Lower lobe of right lung (tissue), 2 donors: ENCODE measurements around the gene ITIH1. TPM values are rescaled to one million over a fixed set of nuclear protein-coding genes. Genes with fewer than 3 reads are reported as not detected.

Experiments
- ATAC-seq, 2 donors: fragments of 200-7000 bp; cut with Tn5 transposase; one replicate each; pipeline ENCODE4 v1.9.1; 2020 to 2022; ENCODE audit warnings: mild to moderate bottlenecking in 2 of 2, moderate library complexity in 2 of 2
- DNase-seq: peaks from one replicate; pipeline ENCODE4 v3.0.0-alpha.2; 2020
- H3K27ac ChIP-seq: fragments of 200-600 bp; one replicate; pipeline ENCODE4 v1.8.0; 2022
- H3K27me3 ChIP-seq: fragments of 200-600 bp; one replicate; pipeline ENCODE4 v1.8.0; 2022; ENCODE audit warnings: low read depth
- H3K36me3 ChIP-seq: fragments of 200-600 bp; one replicate; pipeline ENCODE4 v1.8.0; 2022; ENCODE audit warnings: mild to moderate bottlenecking
- H3K4me1 ChIP-seq: fragments of 200-600 bp; one replicate; pipeline ENCODE4 v1.8.0; 2022
- H3K4me3 ChIP-seq: fragments of 200-600 bp; one replicate; pipeline ENCODE4 v1.8.0; 2022; ENCODE audit warnings: mild to moderate bottlenecking
- H3K9me3 ChIP-seq: fragments of 200-600 bp; one replicate; pipeline ENCODE4 v1.8.0; 2022
- CTCF ChIP-seq: fragments of 200-600 bp; IDR thresholded peaks from one replicate; pipeline ENCODE4 v1.8.0; 2022; ENCODE audit warnings: antibody characterized with exemption, mild to moderate bottlenecking
- intact Hi-C: fragments of 100-400 bp; cut with DNase I; formaldehyde crosslinking; loops from one replicate; pipeline ENCODE4 v1.11.0; 2022
- total RNA-seq: library from RNA; stranded (reverse); fragmentation: NEBNext Ultra II Directional; extraction: Animal tissue kit (Norgen Biotek cat#: 25700); gene quantifications from one replicate; pipeline ENCODE4 v1.2.1, GENCODE V29; 2021
- donor health status: DM: no; HTN: yes; CAD: no; lungs with severe emphysema.

Gene ITIH1
- total RNA-seq, 1 donor from 2014 or later: not detected

- no peaks in the 10 kb centered on the region for H3K27me3 ChIP-seq
- no peaks in the 10 kb centered on the region for H3K9me3 ChIP-seq
- TF ChIP-seq CTCF: no peak
- DNase-seq: no peak
- intact Hi-C loops: no loop called here
- H3K4me3 ChIP-seq: no peak overlapping the region
- H3K36me3 ChIP-seq: no peaks in the 10 kb centered on the region
- H3K27ac ChIP-seq: no peak overlapping the region
- no peaks in the 10 kb centered on the region for H3K4me1 ChIP-seq
- no peak for ATAC-seq
Measured at GRCh38 chr3:52790337-52790736, 12.9 kb downstream of the ITIH1 start.

DNA sequence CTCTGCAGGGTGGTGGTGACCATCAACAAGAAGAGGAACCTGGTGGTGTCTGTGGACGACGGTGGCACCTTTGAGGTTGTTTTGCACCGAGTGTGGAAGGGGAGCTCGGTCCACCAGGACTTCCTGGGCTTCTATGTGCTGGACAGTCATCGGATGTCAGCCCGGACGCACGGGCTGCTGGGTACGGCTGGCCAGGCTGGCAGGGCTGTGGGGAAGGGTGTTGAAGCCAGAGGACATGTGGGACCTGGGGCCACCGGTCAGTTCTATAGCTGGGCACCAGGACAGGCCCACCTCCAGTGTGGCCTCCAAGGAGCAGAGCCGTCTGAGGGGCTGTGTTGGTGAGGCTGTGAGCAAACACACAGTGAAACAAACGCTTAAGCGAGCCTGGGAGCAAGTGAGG lies 13.3 kb downstream of the ITIH1 start:
- Histone ChIP-seq H3K27ac (no peak overlapping the region), H3K9me3 (no peaks in the 10 kb centered on the region), H3K36me3 (no peaks in the 10 kb centered on the region), H3K27me3 (no peaks in the 10 kb centered on the region), H3K4me1 (no peaks in the 10 kb centered on the region), H3K4me3 (no peak overlapping the region)
- intact Hi-C loops: no loop called here
- ATAC-seq: no peak
- TF ChIP-seq CTCF: no peak
- DNase-seq: no peak

- H3K4me3 ChIP-seq: no peak overlapping the region
- no peaks in the 10 kb centered on the region for H3K27me3 ChIP-seq
- H3K27ac ChIP-seq: no peak overlapping the region
- H3K36me3 ChIP-seq: no peaks in the 10 kb centered on the region
- no peaks in the 10 kb centered on the region for H3K4me1 ChIP-seq
- intact Hi-C loops: no loop called here
- ATAC-seq (no peak), DNase-seq (no peak)
- no peaks in the 10 kb centered on the region for H3K9me3 ChIP-seq
- no peak for TF ChIP-seq CTCF
Measured at GRCh38 chr3:52791366-52791765, 14.0 kb downstream of the ITIH1 start.

GRCh38 chr3:52791928-52792327 lies 14.5 kb downstream of the ITIH1 start:
- no peak for DNase-seq
- no peak overlapping the region for H3K4me3 ChIP-seq
- intact Hi-C loops: no loop called here
- H3K36me3 ChIP-seq: no peaks in the 10 kb centered on the region
- no peak overlapping the region for H3K27ac ChIP-seq
- H3K9me3 ChIP-seq: no peaks in the 10 kb centered on the region
- no peaks in the 10 kb centered on the region for H3K27me3 ChIP-seq
- TF ChIP-seq CTCF: no peak
- no peak for ATAC-seq
- no peaks in the 10 kb centered on the region for H3K4me1 ChIP-seq

DNA sequence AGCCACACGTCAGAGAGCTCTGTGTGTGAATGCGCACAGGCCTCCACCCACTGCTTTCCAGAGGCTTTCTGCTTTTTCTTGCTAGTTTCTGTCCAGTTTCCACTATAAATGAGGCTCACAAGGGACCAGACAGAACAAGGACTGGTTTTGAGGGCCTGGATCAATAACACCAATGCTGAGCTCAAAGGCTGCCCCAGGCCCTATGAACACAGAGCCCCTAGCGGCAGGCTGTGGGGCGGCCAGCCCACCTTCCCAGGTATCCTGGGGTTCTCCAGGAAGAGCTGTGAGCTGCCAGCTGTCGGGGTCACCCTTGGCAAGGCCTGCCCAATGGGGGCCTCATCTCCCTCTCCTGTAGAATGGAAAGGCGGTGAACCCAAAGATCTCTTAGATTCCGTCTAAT lies 15.0 kb downstream of the ITIH1 start:
- H3K36me3 ChIP-seq: no peaks in the 10 kb centered on the region
- no peak for ATAC-seq
- intact Hi-C loops: no loop called here

More for the DNA sequence above, 15.0 kb downstream of the ITIH1 start:
- no peaks in the 10 kb centered on the region for H3K27me3 ChIP-seq
- no peak for TF ChIP-seq CTCF
- no peak for DNase-seq
- no peak overlapping the region for H3K4me3 ChIP-seq
- no peak overlapping the region for H3K27ac ChIP-seq
- no peaks in the 10 kb centered on the region for H3K9me3 ChIP-seq
- H3K4me1 ChIP-seq: no peaks in the 10 kb centered on the region
